Thyroid gland (tissue), 4 donors: ENCODE data around the gene EEF1A2.

Experiments used
- CTCF ChIP-seq, 6 experiments: fragments of 200-600 bp in 3 of 6; fragments of 450-650 bp in 3 of 6; sonication (generic) in 3 of 6; IDR thresholded peaks; one replicate each; pipeline ENCODE4 v1.5.1; 2016 to 2019; ENCODE audit warnings: antibody characterized with exemption in 6 of 6, mild to moderate bottlenecking in 2 of 6, inconsistent platforms in 1 of 6, moderate library complexity in 1 of 6
- POLR2A ChIP-seq, 2 donors: fragments of 450-650 bp; IDR thresholded peaks; one replicate each; pipeline ENCODE4 v1.6.1; 2017; ENCODE audit warnings: antibody characterized with exemption in 2 of 2, mild to moderate bottlenecking in 2 of 2, moderate library complexity in 1 of 2

DNA sequence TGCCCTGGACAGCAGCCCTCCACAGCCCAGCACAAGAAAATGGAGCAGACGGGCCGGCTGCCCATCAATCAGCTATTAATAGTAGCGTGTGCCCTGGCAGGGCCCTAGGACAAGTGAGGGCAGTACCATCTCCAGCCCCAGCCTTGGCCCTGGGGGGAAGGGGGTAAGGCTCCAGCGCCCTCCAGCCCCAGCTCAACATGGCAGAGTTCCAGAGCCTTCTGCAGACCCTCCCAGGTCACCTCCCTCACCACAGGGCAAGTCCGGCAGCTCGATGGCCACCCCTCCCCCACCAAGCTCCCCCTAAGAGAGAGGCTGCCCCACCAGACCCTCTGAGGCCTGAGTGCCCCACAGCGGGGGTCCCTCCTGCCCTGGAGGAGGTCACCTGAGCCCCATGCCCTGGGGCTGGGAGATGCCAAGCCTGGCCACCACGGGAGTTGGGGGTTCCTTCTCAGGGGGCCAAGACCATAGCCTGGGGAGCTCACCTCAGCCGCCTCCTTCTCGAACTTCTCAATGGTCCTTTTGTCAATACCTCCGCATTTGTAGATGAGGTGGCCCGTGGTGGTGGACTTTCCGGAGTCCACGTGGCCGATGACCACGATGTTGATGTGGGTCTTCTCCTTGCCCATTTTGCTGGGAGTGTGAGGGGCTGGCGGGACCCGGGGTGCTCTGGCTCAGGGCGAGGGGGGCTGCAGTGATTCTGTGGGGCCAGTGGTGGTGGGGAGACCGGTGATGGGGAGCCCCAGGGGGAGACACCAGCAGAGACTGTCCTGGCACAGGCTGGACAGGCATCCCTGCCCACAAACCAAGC is 1.5 kb downstream of the EEF1A2 start:
- TF ChIP-seq CTCF (IDR thresholded peaks at IDR 0.05) (no peak), POLR2A (IDR thresholded peaks at IDR 0.05) (no peak)
